GM23248 (cell line): Measurements from ENCODE around the gene EMC1. TPM values are rescaled to one million over a fixed set of nuclear protein-coding genes. Genes with fewer than 3 reads are reported as not detected.

Source experiments
- DNase-seq: peaks from one replicate; pipeline ENCODE4 v3.0.0-alpha.2; 2015
- H2AFZ ChIP-seq: fragments of 200-600 bp; sonication (generic); 2 replicates; pipeline ENCODE4 v1.6.1; 2016; ENCODE audit warnings: antibody characterized with exemption
- H3F3A ChIP-seq: fragments of 200-600 bp; sonication (generic); 2 replicates; pipeline ENCODE4 v1.6.1; 2016; ENCODE audit warnings: mild to moderate bottlenecking, antibody characterized with exemption, mixed run types; ENCODE audit not compliant: insufficient read depth
- H3K27ac ChIP-seq: fragments of 200-600 bp; sonication (generic); 2 replicates; pipeline ENCODE4 v1.5.1; 2016; ENCODE audit warnings: mild to moderate bottlenecking
- H3K27me3 ChIP-seq: fragments of 200-600 bp; sonication (generic); replicated peaks from 2 replicates; pipeline ENCODE4 v1.6.1; 2016; ENCODE audit warnings: mild to moderate bottlenecking; ENCODE audit not compliant: insufficient read depth
- H3K36me3 ChIP-seq: fragments of 200-600 bp; sonication (generic); 2 replicates; pipeline ENCODE4 v1.6.1; 2016; ENCODE audit warnings: low read depth, mild to moderate bottlenecking
- H3K4me1 ChIP-seq: fragments of 200-600 bp; sonication (generic); 2 replicates; pipeline ENCODE4 v1.6.1; 2016; ENCODE audit warnings: mild to moderate bottlenecking; ENCODE audit not compliant: insufficient read depth
- H3K4me2 ChIP-seq: fragments of 200-600 bp; sonication (generic); one replicate; pipeline ENCODE4 v1.6.1; 2016; ENCODE audit warnings: mild to moderate bottlenecking; ENCODE audit not compliant: unreplicated experiment
- H3K4me3 ChIP-seq: fragments of 200-600 bp; sonication (generic); 2 replicates; pipeline ENCODE4 v1.5.1; 2016; ENCODE audit warnings: mild to moderate bottlenecking
- H3K79me2 ChIP-seq: fragments of 200-600 bp; sonication (generic); 2 replicates; pipeline ENCODE4 v1.6.1; 2016; ENCODE audit warnings: mild to moderate bottlenecking; ENCODE audit not compliant: insufficient read depth
- H3K9ac ChIP-seq: fragments of 200-600 bp; sonication (generic); 2 replicates; pipeline ENCODE4 v1.6.1; 2016; ENCODE audit warnings: mild to moderate bottlenecking
- H3K9me2 ChIP-seq: fragments of 200-600 bp; sonication (generic); 2 replicates; pipeline ENCODE4 v1.6.1; 2016; ENCODE audit warnings: mixed run types, mild to moderate bottlenecking, moderate library complexity; ENCODE audit not compliant: insufficient read depth
- H3K9me3 ChIP-seq: fragments of 200-600 bp; sonication (generic); one replicate; pipeline ENCODE4 v1.6.1; 2017; ENCODE audit warnings: low read depth
- H4K20me1 ChIP-seq: fragments of 200-600 bp; sonication (generic); 2 replicates; pipeline ENCODE4 v1.6.0; 2016; ENCODE audit not compliant: insufficient read depth
- EZH2 ChIP-seq: fragments of 200-600 bp; sonication (generic); IDR thresholded peaks from 2 replicates; pipeline ENCODE4 v1.6.1; 2018; ENCODE audit warnings: antibody characterized with exemption, mild to moderate bottlenecking; ENCODE audit not compliant: insufficient read depth, poor library complexity, severe bottlenecking
- EZH2phosphoT487 ChIP-seq: fragments of 200-600 bp; sonication (generic); IDR thresholded peaks from 2 replicates; pipeline ENCODE4 v1.6.1; 2018; ENCODE audit warnings: antibody characterized with exemption, moderate library complexity, mild to moderate bottlenecking, low read depth; ENCODE audit not compliant: insufficient read depth
- WGBS, 2 experiments: methylation state at CpG; one replicate each; pipeline ENCODE4 v1.1.6; 2015 to 2017; ENCODE audit warnings: low lambda C conversion rate in 2 of 2, low coverage in 1 of 2; ENCODE audit errors: missing lambda C conversion rate in 2 of 2; 5-methylcytosine and 5-hydroxymethylcytosine counted together
- in situ Hi-C: fragments of 300-500 bp; cut with MboI; formaldehyde crosslinking; loops from 2 replicates; pipeline ENCODE4 v1.15.0; 2020
- polyA plus RNA-seq: library from polyadenylated mRNA; unstranded; fragments of >200 nt; fragmentation: Nextera tagmentation; extraction: Ambion mirVana; gene quantifications from 2 replicates; pipeline ENCODE4 v1.2.1, GENCODE V29; 2016
- total RNA-seq: library from RNA; depleted of rRNA; stranded (reverse); fragments of >200 nt; shearing (Covaris generic); gene quantifications from 2 replicates; pipeline ENCODE4 v1.2.3, GENCODE V29; 2014

Gene EMC1
- total and polyA plus RNA-seq, 2 experiments from 2014 or later, result 54.5 to 69.4 TPM

GRCh38 chr1:19178734-19179398, 72.5 kb downstream of the EMC1 start:
- 79 to 80% methylated on average over 5 of the region's 5 CpGs for WGBS, 2 experiments
- TF ChIP-seq EZH2phosphoT487 (no peak), EZH2 (no peak)
- H3K36me3 ChIP-seq, result peaks cover 95% of the 10 kb centered on the region

GRCh38 chr1:19177811-19178210, 73.5 kb downstream of the EMC1 start:
- peaks cover 61% of the 10 kb centered on the region for H3K79me2 ChIP-seq
- H3K9me3 ChIP-seq, result no peaks in the 10 kb centered on the region
- 94 to 97% methylated on average over 2 of the region's 2 CpGs for WGBS, 2 experiments
- H3K36me3 ChIP-seq, result peaks cover 95% of the 10 kb centered on the region
- TF ChIP-seq EZH2 (no peak), EZH2phosphoT487 (no peak)
- no peak overlapping the region for H3K4me2 ChIP-seq
- DNase-seq, result no peak
- in situ Hi-C loops, result no loop called here
- no peaks in the 10 kb centered on the region for H3K27me3 ChIP-seq
- peaks cover 9% of the 10 kb centered on the region for H3F3A ChIP-seq
- no peak overlapping the region for H2AFZ ChIP-seq
- H4K20me1 ChIP-seq, result 0 out of 2 replicates have a peak, but pooled peaks cover 4% of the 10 kb centered on the region
- H3K9me2 ChIP-seq, result no peaks in the 10 kb centered on the region
- no peak overlapping the region for H3K4me3 ChIP-seq
- H3K4me1 ChIP-seq, result no peaks in the 10 kb centered on the region
- H3K27ac ChIP-seq, result no peak overlapping the region
- no peak overlapping the region for H3K9ac ChIP-seq

More at GRCh38 chr1:19178734-19179398, 72.5 kb downstream of the EMC1 start:
- Histone ChIP-seq H4K20me1 (0 out of 2 replicates have a peak, but pooled peaks cover 4% of the 10 kb centered on the region), H3K4me3 (no peak overlapping the region), H3K4me2 (no peak overlapping the region), H2AFZ (no peak overlapping the region), H3F3A (no peaks in the 10 kb centered on the region; the same call in 1 of the 2 replicates), H3K79me2 (peaks cover 62% of the 10 kb centered on the region), H3K4me1 (no peaks in the 10 kb centered on the region), H3K9ac (no peak overlapping the region), H3K9me3 (no peaks in the 10 kb centered on the region), H3K27ac (no peak overlapping the region), H3K27me3 (no peaks in the 10 kb centered on the region), H3K9me2 (no peaks in the 10 kb centered on the region)
- in situ Hi-C loops, result no loop called here
- no peak for DNase-seq

- H3K79me2 ChIP-seq, result peaks cover 29% of the 10 kb centered on the region
- H3F3A ChIP-seq, result peaks cover 69% of the 10 kb centered on the region
- peaks cover 95% of the 10 kb centered on the region for H3K36me3 ChIP-seq
- H3K4me3 ChIP-seq, result no peak overlapping the region
- TF ChIP-seq EZH2, result no peak
- no peak for TF ChIP-seq EZH2phosphoT487
- no peak overlapping the region for H3K4me2 ChIP-seq
- WGBS, 2 experiments, result 53 to 55% methylated on average over 2 of the region's 2 CpGs
- no peaks in the 10 kb centered on the region for H3K9me2 ChIP-seq
- in situ Hi-C loops, result no loop called here
- H3K9ac ChIP-seq, result 0 out of 2 replicates have a peak overlapping the region, but pooled peaks have one; percentile 2
- no peak overlapping the region for H2AFZ ChIP-seq
- no peaks in the 10 kb centered on the region for H3K9me3 ChIP-seq
- DNase-seq, result peak; percentile 64
- H4K20me1 ChIP-seq, result 0 out of 2 replicates have a peak, but pooled peaks cover 4% of the 10 kb centered on the region
- H3K27me3 ChIP-seq, result no peaks in the 10 kb centered on the region
- peak overlapping the region; percentile 13 for H3K27ac ChIP-seq
- H3K4me1 ChIP-seq, result peaks cover 9% of the 10 kb centered on the region; the same call in 1 of the 2 replicates
Observed at GRCh38 chr1:19169642-19170041, 81.7 kb downstream of the EMC1 start.

GRCh38 chr1:19167140-19167539, 84.2 kb downstream of the EMC1 start:
- in situ Hi-C loops, result no loop called here
- TF ChIP-seq EZH2phosphoT487 (no peak), EZH2 (no peak)
- 97 to 98% methylated on average over 6 of the region's 6 CpGs for WGBS, 2 experiments

More at GRCh38 chr1:19167140-19167539, 84.2 kb downstream of the EMC1 start:
- Histone ChIP-seq H4K20me1 (peaks cover 5% of the 10 kb centered on the region; the same call in 1 of the 2 replicates), H3K27me3 (no peaks in the 10 kb centered on the region), H3K9me3 (no peaks in the 10 kb centered on the region), H3K79me2 (peaks cover 34% of the 10 kb centered on the region), H3K4me2 (no peak overlapping the region), H3K36me3 (peaks cover 93% of the 10 kb centered on the region), H3K4me3 (no peak overlapping the region), H3K4me1 (peaks cover 21% of the 10 kb centered on the region), H3K9ac (no peak overlapping the region), H3K27ac (no peak overlapping the region), H3F3A (peaks cover 81% of the 10 kb centered on the region), H3K9me2 (no peaks in the 10 kb centered on the region), H2AFZ (no peak overlapping the region)
- no peak for DNase-seq
